GM10266 (cell line): Measurements from ENCODE around the gene CATSPER3.

ENCODE experiments used
- DNase-seq: peaks from one replicate; pipeline ENCODE4 v3.0.0; 2012; ENCODE audit errors: extremely low spot score
- CTCF ChIP-seq: IDR thresholded peaks from 2 replicates; pipeline ENCODE4 v1.5.1; 2012; ENCODE audit warnings: mild to moderate bottlenecking, low read depth; ENCODE audit not compliant: control insufficient read depth, insufficient read depth; ENCODE audit errors: missing control alignments

Gene CATSPER3

GRCh38 chr5:135004376-135004775 lies 36.7 kb downstream of the CATSPER3 start:
- no peak for TF ChIP-seq CTCF
- DNase-seq: no peak

GRCh38 chr5:135005076-135005475 lies 37.4 kb downstream of the CATSPER3 start:
- DNase-seq: no peak
- no peak for TF ChIP-seq CTCF

GRCh38 chr5:135007305-135007704 lies 39.6 kb downstream of the CATSPER3 start:
- no peak for TF ChIP-seq CTCF
- DNase-seq: no peak

GRCh38 chr5:135007749-135008363 lies 40.1 kb downstream of the CATSPER3 start:
- no peak for TF ChIP-seq CTCF
- no peak for DNase-seq

- no peak for DNase-seq
- no peak for TF ChIP-seq CTCF
Measured at GRCh38 chr5:135008556-135008955, 40.8 kb downstream of the CATSPER3 start.

- TF ChIP-seq CTCF: no peak
- no peak for DNase-seq
Measured at GRCh38 chr5:135008981-135009735, 41.5 kb downstream of the CATSPER3 start.
